ENCODE data around the gene MARK4. TPM values are rescaled to one million over a fixed set of nuclear protein-coding genes. Genes with fewer than 3 reads are reported as not detected.
"Not testable (repeated sequence)": the region's sequence is repeated elsewhere in the genome, so short reads cannot be mapped to it uniquely, and the experiment has no call there.

MARK4 gene
- total RNA-seq, 4 donors from 2014 or later: 12.2 to 42.5 (median 22.1) TPM

- no peaks in the 10 kb centered on the region for H3K27me3 ChIP-seq
- no peak overlapping the region for H3K4me3 ChIP-seq
- DNase-seq: no peak
- TF ChIP-seq POLR2A (IDR thresholded peaks at IDR 0.05): no peak
- no peak for TF ChIP-seq CTCF (IDR thresholded peaks at IDR 0.05 in 4 of 5, conservative IDR thresholded peaks at IDR 0.05 in 1 of 5)
- in situ Hi-C loops (cut with MboI; ENCODE audit: low sequenced_read_pairs in 4 of 4): no loop called here
- H3K9me3 ChIP-seq: no peaks in the 10 kb centered on the region
- peaks cover 5 to 7% of the 10 kb centered on the region in 2 donors for H3K4me1 ChIP-seq
- intact Hi-C loops (cut with DNase I; ENCODE audit: low total_unique reads): no loop called here
- H3K27ac ChIP-seq: no peak overlapping the region
- no peak for ATAC-seq
- H3K36me3 ChIP-seq: no peaks in the 10 kb centered on the region
Observed at GRCh38 chr19:45333609-45334303, 82.7 kb downstream of the MARK4 start.

- ATAC-seq, H3K36me3 ChIP-seq, H3K9me3 ChIP-seq, DNase-seq, H3K4me3 ChIP-seq, H3K4me1 ChIP-seq, H3K27me3 ChIP-seq: not testable (repeated sequence)
- H3K27ac ChIP-seq: peak overlapping the region in 1 of 4 donors; percentile 38
- intact Hi-C loops (cut with DNase I; ENCODE audit: low total_unique reads): loop anchor here (5.0 kb wide), 1 partner anchor 33 kb away; no protein-coding TSS in a partner anchor
- in situ Hi-C loops (cut with MboI; ENCODE audit: low sequenced_read_pairs in 4 of 4): loop anchor here in 2 of 4 donors (5.0 kb wide), 2 partner anchors 83 to 88 kb away; partner anchors contain the start of genes EXOC3L2 (in 1 of the 2) and MARK4 (in 1 of the 2)
Observed at GRCh38 chr19:45334881-45335280, 83.8 kb downstream of the MARK4 start.

- H3K27me3 ChIP-seq: peaks cover 3 to 17% (median 15%) of the 10 kb centered on the region in 3 donors
- in situ Hi-C loops (cut with MboI; ENCODE audit: low sequenced_read_pairs in 4 of 4): loop anchor here in 2 of 4 donors (5.0 kb wide), 2 partner anchors 84 to 89 kb away; partner anchors contain the start of genes EXOC3L2 (in 1 of the 2) and MARK4 (in 1 of the 2)
Observed at GRCh38 chr19:45336696-45337251, 85.7 kb downstream of the MARK4 start.

GRCh38 chr19:45339629-45340028 lies 88.6 kb downstream of the MARK4 start:
- Histone ChIP-seq H3K27me3 (peaks cover 3 to 17% (median 15%) of the 10 kb centered on the region in 3 donors), H3K27ac (no peak overlapping the region), H3K4me3 (no peak overlapping the region), H3K9me3 (no peaks in the 10 kb centered on the region), H3K36me3 (no peaks in the 10 kb centered on the region), H3K4me1 (peaks cover 4 to 6% of the 10 kb centered on the region in 2 donors)
- ATAC-seq: no peak
- in situ Hi-C loops (cut with MboI; ENCODE audit: low sequenced_read_pairs in 4 of 4): loop anchor here in 2 of 4 donors (5.0 kb wide), 2 partner anchors 87 to 92 kb away; partner anchors contain the start of genes EXOC3L2 (in 1 of the 2) and MARK4 (in 1 of the 2)
- DNase-seq: no peak
- intact Hi-C loops (cut with DNase I; ENCODE audit: low total_unique reads): loop anchor here (2.0 to 5.0 kb wide), 2 partner anchors 37 to 177 kb away; no protein-coding TSS in a partner anchor
- TF ChIP-seq CTCF (IDR thresholded peaks at IDR 0.05 in 4 of 5, conservative IDR thresholded peaks at IDR 0.05 in 1 of 5) (no peak), POLR2A (IDR thresholded peaks at IDR 0.05) (no peak)

More at GRCh38 chr19:45336696-45337251, 85.7 kb downstream of the MARK4 start:
- Histone ChIP-seq H3K4me3 (no peak overlapping the region), H3K36me3 (no peaks in the 10 kb centered on the region), H3K9me3 (no peaks in the 10 kb centered on the region), H3K4me1 (peaks cover 4 to 6% of the 10 kb centered on the region in 2 donors), H3K27ac (no peak overlapping the region)
- ATAC-seq (no peak), DNase-seq (no peak)
- intact Hi-C loops (cut with DNase I; ENCODE audit: low total_unique reads): loop anchor here (5.0 kb wide), 1 partner anchor 34 kb away; no protein-coding TSS in a partner anchor
- no peak for TF ChIP-seq CTCF (IDR thresholded peaks at IDR 0.05 in 4 of 5, conservative IDR thresholded peaks at IDR 0.05 in 1 of 5)
- TF ChIP-seq POLR2A (IDR thresholded peaks at IDR 0.05): no peak
